Measurements from ENCODE around the gene COPB1.

The COPB1 gene

GRCh38 chr11:14458377-14458776 is 41.2 kb downstream of the COPB1 start:
- Histone ChIP-seq H3K4me1 (ENCODE audit: control insufficient read depth, insufficient read depth, low read length, poor library complexity, severe bottlenecking) (no peaks in the 10 kb centered on the region), H3K4me3 (ENCODE audit: insufficient read depth, low read depth, low read length, poor library complexity, severe bottlenecking) (no peak overlapping the region), H3K9me3 (ENCODE audit: control insufficient read depth, low read length) (no peaks in the 10 kb centered on the region), H3K36me3 (ENCODE audit: control insufficient read depth, insufficient read depth, low read length) (peaks cover 41% of the 10 kb centered on the region), H3K27me3 (replicated peaks; ENCODE audit: control insufficient read depth, insufficient read depth, low read length, poor library complexity, severe bottlenecking) (no peaks in the 10 kb centered on the region), H3K27ac (ENCODE audit: insufficient read depth, low read length, poor library complexity, severe bottlenecking) (no peak overlapping the region)
- DNase-seq, result no peak

DNA sequence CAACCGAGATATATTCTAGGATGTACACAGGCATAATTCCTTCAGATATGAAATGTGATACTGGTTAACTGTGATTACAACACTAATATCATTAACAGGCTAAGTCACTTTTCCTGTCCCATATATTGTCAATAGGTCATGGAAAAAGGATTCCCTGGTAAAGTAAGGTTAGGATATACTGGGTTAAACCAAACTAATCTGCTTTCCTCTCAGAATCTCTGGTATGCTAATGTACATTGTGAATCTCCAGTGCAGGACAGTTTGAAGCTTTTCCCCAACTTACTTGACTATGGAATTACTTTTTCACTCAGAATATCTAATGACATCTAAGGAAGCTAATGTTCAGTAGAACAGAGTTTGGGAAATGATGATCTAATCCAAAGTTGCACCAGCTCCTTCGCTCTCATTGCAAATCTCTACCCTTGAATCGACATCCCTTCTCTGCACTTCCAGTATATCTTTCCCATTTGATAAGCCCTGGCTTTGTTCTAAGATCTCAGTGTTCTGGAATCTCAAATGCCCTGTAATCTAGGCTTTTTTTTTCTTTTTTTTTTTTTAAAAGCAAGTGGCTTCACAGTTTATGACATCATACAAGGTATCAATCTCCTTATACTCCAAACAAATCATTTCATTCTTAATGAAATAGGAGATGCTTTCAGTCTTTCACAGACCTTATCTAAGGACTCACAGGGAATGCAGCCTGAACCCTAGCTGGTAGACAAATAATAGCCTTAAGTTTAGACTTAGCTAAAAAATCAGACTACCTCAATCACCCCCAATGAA is 43.8 kb downstream of the COPB1 start:
- no peaks in the 10 kb centered on the region for H3K27me3 ChIP-seq (replicated peaks; ENCODE audit: control insufficient read depth, insufficient read depth, low read length, poor library complexity, severe bottlenecking)
- no peak overlapping the region for H3K27ac ChIP-seq (ENCODE audit: insufficient read depth, low read length, poor library complexity, severe bottlenecking)
- H3K4me3 ChIP-seq (ENCODE audit: insufficient read depth, low read depth, low read length, poor library complexity, severe bottlenecking), result no peak overlapping the region
- no peaks in the 10 kb centered on the region for H3K4me1 ChIP-seq (ENCODE audit: control insufficient read depth, insufficient read depth, low read length, poor library complexity, severe bottlenecking)
- no peak for DNase-seq
- no peaks in the 10 kb centered on the region for H3K9me3 ChIP-seq (ENCODE audit: control insufficient read depth, low read length)
- peaks cover 21% of the 10 kb centered on the region for H3K36me3 ChIP-seq (ENCODE audit: control insufficient read depth, insufficient read depth, low read length)

- H3K27ac ChIP-seq (ENCODE audit: insufficient read depth, low read length, poor library complexity, severe bottlenecking), result no peak overlapping the region
- no peaks in the 10 kb centered on the region for H3K9me3 ChIP-seq (ENCODE audit: control insufficient read depth, low read length)
These were observed 44.6 kb downstream of the COPB1 start for GRCh38 chr11:14454861-14455632.

GRCh38 chr11:14451825-14452224 is 47.8 kb downstream of the COPB1 start:
- no peak overlapping the region for H3K27ac ChIP-seq (ENCODE audit: insufficient read depth, low read length, poor library complexity, severe bottlenecking)
- no peak for DNase-seq

More at GRCh38 chr11:14454861-14455632, 44.6 kb downstream of the COPB1 start:
- no peaks in the 10 kb centered on the region for H3K27me3 ChIP-seq (replicated peaks; ENCODE audit: control insufficient read depth, insufficient read depth, low read length, poor library complexity, severe bottlenecking)
- peaks cover 13% of the 10 kb centered on the region for H3K36me3 ChIP-seq (ENCODE audit: control insufficient read depth, insufficient read depth, low read length)
- DNase-seq, result no peak
- H3K4me3 ChIP-seq (ENCODE audit: insufficient read depth, low read depth, low read length, poor library complexity, severe bottlenecking), result no peak overlapping the region
- H3K4me1 ChIP-seq (ENCODE audit: control insufficient read depth, insufficient read depth, low read length, poor library complexity, severe bottlenecking), result no peaks in the 10 kb centered on the region

GRCh38 chr11:14449302-14449714 is 50.3 kb downstream of the COPB1 start:
- Histone ChIP-seq H3K36me3 (ENCODE audit: control insufficient read depth, insufficient read depth, low read length) (no peaks in the 10 kb centered on the region), H3K4me3 (ENCODE audit: insufficient read depth, low read depth, low read length, poor library complexity, severe bottlenecking) (no peak overlapping the region), H3K4me1 (ENCODE audit: control insufficient read depth, insufficient read depth, low read length, poor library complexity, severe bottlenecking) (no peaks in the 10 kb centered on the region), H3K9me3 (ENCODE audit: control insufficient read depth, low read length) (no peaks in the 10 kb centered on the region), H3K27ac (ENCODE audit: insufficient read depth, low read length, poor library complexity, severe bottlenecking) (no peak overlapping the region), H3K27me3 (replicated peaks; ENCODE audit: control insufficient read depth, insufficient read depth, low read length, poor library complexity, severe bottlenecking) (no peaks in the 10 kb centered on the region)
- no peak for DNase-seq

More at GRCh38 chr11:14451825-14452224, 47.8 kb downstream of the COPB1 start:
- Histone ChIP-seq H3K9me3 (ENCODE audit: control insufficient read depth, low read length) (no peaks in the 10 kb centered on the region), H3K4me1 (ENCODE audit: control insufficient read depth, insufficient read depth, low read length, poor library complexity, severe bottlenecking) (no peaks in the 10 kb centered on the region), H3K36me3 (ENCODE audit: control insufficient read depth, insufficient read depth, low read length) (no peaks in the 10 kb centered on the region), H3K27me3 (replicated peaks; ENCODE audit: control insufficient read depth, insufficient read depth, low read length, poor library complexity, severe bottlenecking) (no peaks in the 10 kb centered on the region), H3K4me3 (ENCODE audit: insufficient read depth, low read depth, low read length, poor library complexity, severe bottlenecking) (no peak overlapping the region)

DNA sequence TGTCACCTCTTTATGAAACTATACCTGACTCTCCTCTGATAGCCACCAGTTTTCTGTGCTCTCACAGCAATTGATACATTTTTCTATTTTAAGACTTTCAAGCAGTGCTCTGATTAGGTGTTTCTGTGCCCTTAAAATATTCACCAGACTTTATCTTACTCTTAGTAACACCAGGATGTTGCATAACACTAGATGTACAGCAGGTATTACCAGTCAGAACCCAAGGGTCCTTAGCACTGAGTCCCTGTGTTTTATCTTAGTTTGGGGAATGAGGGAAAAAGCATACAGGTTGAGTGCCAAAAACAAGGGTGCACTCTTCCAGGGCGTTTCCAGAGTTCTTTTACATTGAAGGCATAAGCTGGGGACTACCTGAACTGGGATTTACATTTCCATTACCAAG is 51.4 kb downstream of the COPB1 start:
- Histone ChIP-seq H3K4me3 (ENCODE audit: insufficient read depth, low read depth, low read length, poor library complexity, severe bottlenecking) (no peak overlapping the region), H3K27me3 (replicated peaks; ENCODE audit: control insufficient read depth, insufficient read depth, low read length, poor library complexity, severe bottlenecking) (no peaks in the 10 kb centered on the region), H3K4me1 (ENCODE audit: control insufficient read depth, insufficient read depth, low read length, poor library complexity, severe bottlenecking) (no peaks in the 10 kb centered on the region), H3K9me3 (ENCODE audit: control insufficient read depth, low read length) (no peaks in the 10 kb centered on the region), H3K27ac (ENCODE audit: insufficient read depth, low read length, poor library complexity, severe bottlenecking) (no peak overlapping the region), H3K36me3 (ENCODE audit: control insufficient read depth, insufficient read depth, low read length) (no peaks in the 10 kb centered on the region)
- no peak for DNase-seq

DNA sequence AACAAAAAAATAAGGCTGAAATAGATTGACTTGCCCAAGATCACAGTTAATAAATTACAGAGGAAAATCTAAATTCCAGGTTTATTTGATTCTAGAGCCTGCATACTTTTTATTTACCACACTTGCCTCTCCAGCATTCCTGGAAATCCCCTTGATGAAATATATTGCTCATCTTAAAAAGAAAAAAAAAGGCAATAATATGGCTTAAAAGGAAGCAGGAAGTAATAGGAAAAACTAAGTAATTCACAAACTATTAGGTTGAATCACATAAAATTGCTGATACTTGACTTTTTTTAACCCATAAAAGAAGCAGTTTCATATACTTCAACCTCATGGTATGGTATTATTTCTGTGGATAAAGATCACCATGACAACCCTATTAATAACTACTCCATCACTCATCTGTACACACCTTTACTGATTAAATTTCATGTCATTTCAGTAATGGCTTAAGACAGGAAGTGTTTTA is 52.9 kb downstream of the COPB1 start:
- Histone ChIP-seq H3K9me3 (ENCODE audit: control insufficient read depth, low read length) (no peaks in the 10 kb centered on the region), H3K27me3 (replicated peaks; ENCODE audit: control insufficient read depth, insufficient read depth, low read length, poor library complexity, severe bottlenecking) (no peaks in the 10 kb centered on the region), H3K4me3 (ENCODE audit: insufficient read depth, low read depth, low read length, poor library complexity, severe bottlenecking) (no peak overlapping the region), H3K4me1 (ENCODE audit: control insufficient read depth, insufficient read depth, low read length, poor library complexity, severe bottlenecking) (no peaks in the 10 kb centered on the region), H3K36me3 (ENCODE audit: control insufficient read depth, insufficient read depth, low read length) (no peaks in the 10 kb centered on the region), H3K27ac (ENCODE audit: insufficient read depth, low read length, poor library complexity, severe bottlenecking) (no peak overlapping the region)
- no peak for DNase-seq

- no peak for DNase-seq
- H3K36me3 ChIP-seq (ENCODE audit: control insufficient read depth, insufficient read depth, low read length), result no peaks in the 10 kb centered on the region
- H3K4me1 ChIP-seq (ENCODE audit: control insufficient read depth, insufficient read depth, low read length, poor library complexity, severe bottlenecking), result no peaks in the 10 kb centered on the region
- no peaks in the 10 kb centered on the region for H3K9me3 ChIP-seq (ENCODE audit: control insufficient read depth, low read length)
- no peak overlapping the region for H3K4me3 ChIP-seq (ENCODE audit: insufficient read depth, low read depth, low read length, poor library complexity, severe bottlenecking)
- H3K27me3 ChIP-seq (replicated peaks; ENCODE audit: control insufficient read depth, insufficient read depth, low read length, poor library complexity, severe bottlenecking), result no peaks in the 10 kb centered on the region
- H3K27ac ChIP-seq (ENCODE audit: insufficient read depth, low read length, poor library complexity, severe bottlenecking), result no peak overlapping the region
These were observed 53.8 kb downstream of the COPB1 start for GRCh38 chr11:14445542-14446530.

GRCh38 chr11:14444441-14445189 is 55.0 kb downstream of the COPB1 start:
- no peak for DNase-seq
- H3K27ac ChIP-seq (ENCODE audit: insufficient read depth, low read length, poor library complexity, severe bottlenecking), result no peak overlapping the region
- no peaks in the 10 kb centered on the region for H3K36me3 ChIP-seq (ENCODE audit: control insufficient read depth, insufficient read depth, low read length)
- no peaks in the 10 kb centered on the region for H3K9me3 ChIP-seq (ENCODE audit: control insufficient read depth, low read length)
- H3K4me1 ChIP-seq (ENCODE audit: control insufficient read depth, insufficient read depth, low read length, poor library complexity, severe bottlenecking), result no peaks in the 10 kb centered on the region
- H3K27me3 ChIP-seq (replicated peaks; ENCODE audit: control insufficient read depth, insufficient read depth, low read length, poor library complexity, severe bottlenecking), result no peaks in the 10 kb centered on the region
- H3K4me3 ChIP-seq (ENCODE audit: insufficient read depth, low read depth, low read length, poor library complexity, severe bottlenecking), result no peak overlapping the region

All from effector memory CD4-positive, alpha-beta T cell (primary cell).